CD4-positive, alpha-beta T cell treated with Interleukin-10 for 1 hour (primary cell): ENCODE measurements around the gene APOL4.

Source experiments
- DNase-seq: peaks from one replicate; pipeline ENCODE4 v3.0.0-alpha.2; 2020

APOL4 gene

DNA sequence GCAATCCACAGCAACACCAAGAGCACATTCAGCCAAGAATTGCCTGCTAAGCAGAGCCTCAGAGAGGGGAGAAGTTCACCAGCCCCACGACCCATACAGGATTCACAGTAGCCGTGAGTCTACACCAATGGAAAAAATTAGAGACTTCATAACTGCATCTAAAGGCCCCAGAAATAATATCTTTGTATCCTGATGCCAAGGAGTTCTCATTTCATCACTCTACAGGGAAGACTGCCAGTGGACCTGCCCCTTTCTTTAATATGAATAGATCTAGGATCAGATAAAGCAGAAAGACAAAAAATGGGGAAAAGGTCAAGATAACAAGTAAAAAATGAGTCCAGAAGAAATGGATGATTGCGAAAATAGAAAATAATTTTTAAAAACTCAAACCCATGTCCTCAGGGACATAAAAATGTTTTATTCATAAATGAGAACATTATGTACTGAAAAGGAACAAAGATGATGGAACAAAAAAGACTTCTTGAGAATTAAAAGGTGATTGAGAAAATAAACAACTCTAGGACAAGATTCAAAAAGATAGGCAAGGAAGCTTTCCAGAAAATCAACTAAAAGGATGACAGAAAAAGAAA lies 50.5 kb downstream of the APOL4 start:
- DNase-seq, result no peak

- no peak for DNase-seq
Observed at GRCh38 chr22:36149441-36149840, 52.2 kb downstream of the APOL4 start.

DNA sequence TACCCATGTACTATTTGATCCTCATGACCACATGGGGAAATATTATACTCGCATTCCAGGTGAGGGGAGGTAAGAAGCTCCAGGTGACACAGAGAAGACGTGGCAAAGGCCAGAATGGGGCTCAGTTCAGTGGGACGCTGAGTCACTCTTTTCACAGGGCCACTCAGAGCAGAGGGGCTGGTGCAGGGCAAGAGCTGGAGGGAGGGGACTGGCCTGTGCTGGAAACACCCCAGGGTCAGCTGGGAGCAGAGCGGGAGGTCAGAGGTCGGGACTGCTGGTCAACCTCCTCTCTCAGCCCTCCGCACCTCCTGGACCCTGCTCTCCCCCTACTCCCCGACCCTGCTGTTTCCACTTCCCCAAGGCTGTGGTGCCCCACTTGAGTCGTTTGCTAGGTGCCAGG lies 53.2 kb downstream of the APOL4 start:
- DNase-seq, result no peak

- no peak for DNase-seq
Observed at GRCh38 chr22:36147196-36147791, 54.3 kb downstream of the APOL4 start.

DNA sequence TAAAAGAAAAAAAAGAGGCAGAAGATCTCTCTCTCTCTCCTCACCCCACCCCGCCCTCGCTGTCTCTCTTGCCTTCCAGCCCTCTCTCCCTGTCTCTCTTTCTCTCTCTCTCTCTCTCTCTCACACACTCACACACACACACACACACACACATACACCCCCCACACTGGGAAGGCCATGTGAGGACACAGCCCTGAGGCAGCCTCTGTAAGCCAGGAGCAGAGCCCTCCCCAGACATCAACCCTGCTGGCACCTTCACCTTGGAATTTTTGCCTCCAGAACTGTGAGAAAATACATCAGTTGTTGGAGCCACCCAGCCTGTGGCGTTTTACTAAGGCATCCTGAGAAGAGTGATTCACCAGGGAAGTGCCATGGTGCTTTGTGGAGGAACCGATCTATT lies 55.7 kb downstream of the APOL4 start:
- DNase-seq, result no peak

DNA sequence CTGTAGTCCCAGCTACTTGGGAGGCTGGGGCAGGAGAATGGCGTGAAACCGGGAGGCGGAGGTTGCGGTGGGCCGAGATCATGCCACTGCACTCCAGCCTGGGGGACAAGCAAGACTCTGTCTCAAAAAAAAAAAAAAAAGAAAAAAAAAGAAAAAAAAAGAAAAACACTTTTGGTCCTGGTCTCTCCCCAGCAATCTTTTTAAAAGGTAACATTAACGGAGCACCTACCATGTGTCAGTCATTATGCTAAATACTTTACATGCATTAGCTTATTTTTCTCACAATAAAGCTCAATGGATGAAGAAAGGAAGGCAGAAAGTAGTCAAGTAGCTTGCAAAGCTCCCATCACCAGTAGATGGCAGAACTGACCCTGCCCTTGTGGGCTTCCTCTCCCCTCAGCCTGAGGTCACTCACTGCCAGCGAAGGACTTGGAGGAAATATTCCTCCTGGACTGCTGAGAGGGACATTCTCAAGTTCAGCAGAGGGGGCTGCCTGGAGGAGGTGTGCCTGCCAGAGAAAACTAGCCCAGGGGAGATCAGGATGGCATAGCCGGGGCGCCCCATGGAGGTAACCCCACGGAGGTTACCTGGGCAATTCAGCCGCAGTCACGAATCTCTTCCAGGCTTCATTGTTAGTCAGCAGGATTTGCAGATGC lies 56.6 kb downstream of the APOL4 start:
- peak; percentile 53 for DNase-seq

- DNase-seq, result no peak
Observed at GRCh38 chr22:36143956-36144355, 57.7 kb downstream of the APOL4 start.

- no peak for DNase-seq
Observed at GRCh38 chr22:36143066-36143815, 58.4 kb downstream of the APOL4 start.

DNA sequence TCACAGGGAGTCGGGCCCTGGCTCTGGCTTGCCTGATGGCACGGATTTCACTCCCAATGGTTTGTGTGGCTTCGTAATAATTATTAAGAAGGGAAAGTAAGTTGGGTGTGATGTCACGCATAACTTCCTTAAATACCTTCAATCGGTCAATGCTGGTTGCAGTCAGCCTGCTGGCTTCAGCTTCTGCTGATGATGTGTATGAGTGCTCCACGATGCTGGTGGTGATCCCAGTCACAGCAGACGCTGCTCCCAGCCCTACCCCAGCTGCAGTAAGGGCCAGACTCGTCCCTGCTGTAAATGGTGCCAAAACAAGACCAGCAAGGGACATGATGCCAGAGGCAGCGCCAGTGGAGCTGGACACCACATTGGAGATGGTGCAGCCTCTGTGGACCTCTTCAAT lies 60.1 kb downstream of the APOL4 start:
- no peak for DNase-seq
